ENCODE data around the gene FSTL4. TPM values are rescaled to one million over a fixed set of nuclear protein-coding genes. Genes with fewer than 3 reads are reported as not detected.

FSTL4 gene
- total and polyA plus RNA-seq, 2 of the 4 experiments (the other 2 are of a cell fraction): 0.18 TPM; not detected in 1

GRCh38 chr5:133580618-133581017 is 31.7 kb downstream of the FSTL4 start:
- no TSS peak for BruUV-seq (replicated peaks)
- ChIA-PET CTCF (no interaction called here), POLR2A (ENCODE audit: unreplicated experiment) (no interaction called here)
- Histone ChIP-seq H2BK20ac (ENCODE audit: low read depth, low read length) (no peak overlapping the region), H2AK5ac (ENCODE audit: low read depth, low read length) (no peak overlapping the region), H2BK120ac (ENCODE audit: low read depth, low read length) (no peak overlapping the region), H4K8ac (ENCODE audit: low read depth in 2 of 2, low read length in 2 of 2) (no peak overlapping the region), H2BK15ac (ENCODE audit: low read depth, low read length) (no peak overlapping the region), H3K4ac (ENCODE audit: low read depth, low read length) (no peak overlapping the region), H3K4me2 (ENCODE audit: low read depth, low read length) (no peak overlapping the region), H3K9me3 (ENCODE audit: control insufficient read depth, insufficient read depth, low read length) (no peaks in the 10 kb centered on the region), H3K56ac (ENCODE audit: extremely low read depth, insufficient read depth, low read length) (no peak overlapping the region), H4K91ac (ENCODE audit: insufficient read depth, low read depth, low read length) (no peak overlapping the region), H3K9me1 (ENCODE audit: insufficient read depth, low read length) (no peaks in the 10 kb centered on the region), H3K14ac (replicated peaks; ENCODE audit: low read depth, low read length) (no peak overlapping the region), H2BK5ac (ENCODE audit: low read depth, low read length, poor library complexity, severe bottlenecking) (no peak overlapping the region), H3K27ac (ENCODE audit: insufficient read depth, low read length) (no peak overlapping the region), H3K4me3 (ENCODE audit: insufficient read depth, low read depth, low read length) (no peak overlapping the region), H3K9ac (ENCODE audit: low read depth, low read length) (no peak overlapping the region), H3K27me3 (ENCODE audit: control insufficient read depth, insufficient read depth, low read length) (no peaks in the 10 kb centered on the region; the same call in none of the 2 replicates), H2AFZ (replicated peaks; ENCODE audit: low read length, poor library complexity) (no peak overlapping the region), H3K4me1 (ENCODE audit: control insufficient read depth, insufficient read depth, low read length) (no peaks in the 10 kb centered on the region), H3K23ac (ENCODE audit: low read depth, low read length) (no peak overlapping the region), H3K36me3 (ENCODE audit: control insufficient read depth, insufficient read depth, low read length) (no peaks in the 10 kb centered on the region), H3K79me1 (ENCODE audit: low read depth in 1 of 2, low read length in 2 of 2) (no peaks in the 10 kb centered on the region), H4K20me1 (ENCODE audit: insufficient read depth, low read length) (no peaks in the 10 kb centered on the region), H2AK9ac (replicated peaks; ENCODE audit: low read depth, low read length, poor library complexity) (no peak overlapping the region), H4K5ac (ENCODE audit: low read depth, low read length) (no peak overlapping the region), H3K18ac (ENCODE audit: low read depth, low read length) (no peak overlapping the region)
- ATAC-seq (ENCODE audit: low read depth) (no peak), DNase-seq (no peak)
- in situ Hi-C loops (cut with MboI; ENCODE audit: low sequenced_read_pairs): no loop called here
- intact Hi-C loops (cut with micrococcal nuclease): no loop called here
- no peak for TF ChIP-seq FOS (IDR thresholded peaks at IDR 0.05; ENCODE audit: low read depth, low read length)
- no peak for TF ChIP-seq NFE2L2 (IDR thresholded peaks at IDR 0.05; ENCODE audit: low read depth, low read length)
- no peak for TF ChIP-seq BHLHE40 (IDR thresholded peaks at IDR 0.05; ENCODE audit: low read depth, low read length)
- TF ChIP-seq CHD1 (IDR thresholded peaks at IDR 0.05; ENCODE audit: low read depth, low read length): no peak
- no peak for TF ChIP-seq CEBPB (IDR thresholded peaks at IDR 0.05; ENCODE audit: low read depth, low read length)
- no peak for TF ChIP-seq USF2 (IDR thresholded peaks at IDR 0.05; ENCODE audit: low read depth, low read length)
- no CpG with 5 or more reads among the region's 7 CpGs for WGBS, 2 experiments (ENCODE audit: extremely low coverage in 2 of 2, insufficient read length in 1 of 2)
- dilution Hi-C loops (cut with HindIII; ENCODE audit: low sequenced_read_pairs, unreplicated experiment): no loop called here

Data from IMR-90 (cell line).